Raji (cell line): ENCODE data around the gene EID1.

ENCODE experiments used
- POLR2A ChIP-seq: IDR thresholded peaks from 2 replicates; pipeline ENCODE4 v1.6.1; 2011; ENCODE audit warnings: low read depth, low read length, control low read depth; ENCODE audit not compliant: insufficient read depth

The EID1 gene

DNA sequence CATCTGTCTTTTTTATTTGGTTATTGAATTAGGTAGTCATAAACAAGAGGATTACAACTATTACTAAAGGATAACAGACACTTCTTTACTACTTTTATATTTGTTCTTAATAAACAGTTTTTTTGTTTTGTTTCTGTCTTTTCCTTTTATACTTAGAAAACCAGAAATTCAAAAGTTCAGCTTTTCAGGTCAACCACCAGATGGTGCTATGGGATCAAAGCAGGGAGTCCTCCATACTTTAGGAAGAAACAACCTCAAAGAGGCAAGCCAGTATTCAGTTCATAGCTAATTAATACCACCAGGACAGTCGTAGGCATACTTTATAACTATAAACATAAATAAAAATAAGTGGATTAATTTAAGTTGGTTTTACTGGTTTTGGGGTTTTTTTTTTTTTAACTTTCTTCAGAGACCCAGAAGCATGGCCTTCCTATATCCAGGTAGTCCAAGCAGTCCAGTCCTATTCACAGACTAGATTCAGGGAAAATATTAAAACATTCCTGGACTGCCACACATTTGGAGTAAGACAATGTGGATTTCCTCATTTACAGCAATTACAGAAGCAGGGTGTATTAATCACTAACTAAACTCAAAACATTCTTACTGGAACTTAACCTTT, 16.0 kb upstream of the EID1 start:
- no peak for TF ChIP-seq POLR2A

DNA sequence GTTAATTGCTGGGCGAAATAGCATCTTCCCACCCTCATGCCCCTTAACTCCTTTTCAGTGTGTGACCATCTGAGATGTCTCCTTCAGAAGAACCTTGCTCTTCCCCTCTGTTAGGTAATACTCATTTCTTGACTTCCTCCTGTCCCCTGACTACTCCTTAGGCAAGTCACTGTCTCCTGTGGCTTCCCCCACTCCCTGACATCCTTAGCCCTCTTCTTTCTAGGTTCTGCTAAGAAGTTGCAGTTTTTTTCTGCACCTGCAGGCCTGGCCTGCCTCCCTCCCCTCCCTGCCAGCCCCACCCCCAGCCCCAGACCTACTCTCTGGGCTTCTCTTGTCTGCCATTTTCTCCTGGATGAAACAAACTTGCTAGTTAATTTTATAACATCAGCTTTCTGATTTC, 15.2 kb upstream of the EID1 start:
- no peak for TF ChIP-seq POLR2A

DNA sequence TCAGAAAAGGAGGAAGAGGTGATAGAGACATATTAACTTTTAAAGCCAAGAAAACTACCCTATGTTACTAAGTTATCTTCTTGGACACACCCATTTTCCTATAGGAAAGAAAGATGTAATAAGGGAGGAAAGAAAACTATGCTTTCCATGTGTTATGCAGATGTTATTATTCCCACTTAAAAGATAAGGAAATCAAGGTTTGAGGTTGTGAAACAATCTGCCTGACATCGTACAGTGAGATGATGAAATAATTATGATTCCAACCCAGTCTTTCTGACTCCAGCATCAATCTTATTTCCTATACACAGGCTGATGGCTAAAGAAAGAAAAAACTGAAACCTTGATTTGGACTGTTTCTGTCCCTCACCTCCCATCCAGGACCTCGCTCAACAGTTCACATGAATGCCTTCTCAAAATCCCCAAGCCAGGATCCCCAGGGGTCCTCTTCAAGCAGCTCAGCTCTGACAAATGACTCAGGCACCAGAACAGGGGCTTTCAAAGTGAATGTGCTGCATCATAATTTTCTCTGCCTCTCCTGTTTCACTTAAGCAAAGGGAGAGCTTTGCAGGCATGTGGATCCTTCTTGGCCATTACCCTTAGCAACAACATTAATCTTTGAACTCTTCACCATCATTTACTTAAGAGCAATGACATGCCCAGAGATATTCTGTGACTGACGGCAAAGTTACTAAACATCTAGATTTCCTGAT, 12.4 kb upstream of the EID1 start:
- no peak for TF ChIP-seq POLR2A

DNA sequence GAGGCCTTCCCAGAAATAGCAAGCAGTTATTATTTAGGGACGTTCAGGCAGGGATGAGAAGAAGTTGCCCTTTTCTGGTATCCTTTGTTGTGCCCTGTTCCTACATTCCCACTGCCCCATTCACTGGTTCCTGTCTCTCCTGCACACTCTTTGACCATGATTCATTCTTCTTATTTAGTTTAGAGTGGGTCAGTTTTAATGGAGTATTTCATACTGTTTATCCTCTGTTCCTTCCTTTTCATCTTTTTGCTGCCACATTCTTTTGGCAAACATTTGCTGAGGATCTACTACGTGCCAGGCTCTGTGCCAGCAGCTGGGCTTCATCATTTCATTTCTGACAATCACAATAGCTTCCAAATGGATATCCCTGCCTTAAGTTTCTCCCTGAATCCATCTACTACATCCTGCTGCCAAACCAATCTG, 11.8 kb upstream of the EID1 start:
- no peak for TF ChIP-seq POLR2A

DNA sequence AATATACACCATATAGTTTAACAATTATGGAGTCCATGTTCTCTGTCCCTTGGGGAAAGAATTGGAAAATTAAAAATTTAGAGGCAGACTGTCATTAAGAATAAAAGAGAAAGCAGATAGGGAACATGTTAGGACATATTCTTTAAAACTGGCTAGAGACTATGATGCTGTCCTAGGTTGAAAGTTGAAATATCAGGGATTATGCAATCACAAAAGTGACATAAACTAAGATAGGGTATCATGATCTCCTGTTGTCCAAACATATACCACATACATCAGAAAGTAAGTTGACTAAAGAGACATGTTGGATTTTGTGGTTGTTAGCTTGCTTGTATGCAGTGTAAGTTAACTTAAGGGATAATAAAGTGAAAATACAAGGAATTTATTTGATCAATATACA, 9.9 kb upstream of the EID1 start:
- TF ChIP-seq POLR2A: no peak

DNA sequence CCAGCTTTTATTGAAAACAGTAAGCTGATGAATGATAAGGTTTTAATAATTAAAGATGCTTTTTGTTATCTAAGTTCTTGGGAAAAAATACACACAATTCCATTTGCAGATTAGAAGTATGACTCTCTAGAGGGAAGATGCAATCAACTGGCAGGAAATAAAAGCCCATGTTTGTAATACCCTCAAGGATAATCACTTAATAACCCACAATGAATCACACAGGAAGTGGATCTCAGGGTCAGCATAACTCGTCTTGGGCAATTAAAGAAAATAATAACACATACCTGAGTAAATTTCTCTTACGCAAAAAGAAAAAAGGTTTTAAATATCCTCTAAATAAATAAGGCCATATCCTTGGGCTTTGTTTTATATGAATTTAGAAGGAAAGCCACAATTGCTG, 9.4 kb upstream of the EID1 start:
- no peak for TF ChIP-seq POLR2A

DNA sequence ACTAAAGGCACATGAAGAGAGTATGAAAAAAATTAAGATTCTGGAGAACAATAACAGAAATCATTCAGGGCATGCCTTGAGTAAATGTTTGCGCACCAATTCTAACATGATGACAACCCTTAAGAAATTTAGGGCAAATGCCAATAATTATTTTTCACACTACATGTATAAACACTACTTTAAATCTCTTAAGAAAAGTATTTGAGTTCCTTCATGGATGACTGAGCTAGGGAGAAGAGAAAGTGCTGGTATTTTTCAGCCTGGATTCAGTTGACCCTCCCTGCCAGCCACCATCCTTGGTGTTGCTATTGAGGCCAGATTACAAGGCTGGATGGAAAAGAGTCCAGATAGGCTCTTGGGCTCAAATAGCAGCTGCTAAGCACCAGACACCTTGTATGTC, 8.0 kb upstream of the EID1 start:
- TF ChIP-seq POLR2A: no peak

DNA sequence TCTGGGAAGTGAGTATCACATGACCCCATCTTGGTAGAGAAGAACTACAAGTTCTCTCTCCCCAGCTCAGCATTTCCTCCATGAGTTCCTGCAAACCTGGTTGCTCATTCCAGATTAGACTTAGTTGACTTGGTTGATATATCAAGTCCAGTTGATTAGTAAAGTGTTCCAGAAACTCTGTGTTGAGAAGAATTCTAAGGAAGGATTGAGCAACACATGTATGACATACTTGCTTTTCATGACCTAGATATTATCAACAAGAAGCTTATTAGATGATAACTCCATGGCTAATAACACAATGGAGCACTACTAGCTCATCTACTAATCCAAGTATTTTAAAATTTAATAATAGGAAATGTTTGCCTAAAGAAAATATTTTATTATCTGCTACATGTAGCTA, 6.4 kb upstream of the EID1 start:
- no peak for TF ChIP-seq POLR2A

DNA sequence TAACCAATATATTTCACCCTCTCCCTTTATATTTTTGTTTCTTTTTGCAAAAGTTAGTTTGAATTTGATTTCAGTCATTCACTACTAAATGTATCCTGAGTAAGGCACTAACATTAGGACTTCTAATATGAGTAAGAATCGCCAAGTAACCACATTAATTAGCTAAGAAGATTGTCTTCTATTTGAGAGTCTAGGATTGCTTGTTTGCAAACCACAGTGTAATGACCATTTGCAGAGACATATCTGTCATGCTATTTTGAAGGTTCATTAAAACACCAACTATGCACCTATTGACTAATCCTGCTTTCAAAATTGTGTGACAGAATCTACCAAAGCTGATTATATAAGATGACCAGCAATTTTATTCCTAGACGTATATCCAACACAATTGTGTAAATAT, 5.3 kb upstream of the EID1 start:
- TF ChIP-seq POLR2A: no peak

DNA sequence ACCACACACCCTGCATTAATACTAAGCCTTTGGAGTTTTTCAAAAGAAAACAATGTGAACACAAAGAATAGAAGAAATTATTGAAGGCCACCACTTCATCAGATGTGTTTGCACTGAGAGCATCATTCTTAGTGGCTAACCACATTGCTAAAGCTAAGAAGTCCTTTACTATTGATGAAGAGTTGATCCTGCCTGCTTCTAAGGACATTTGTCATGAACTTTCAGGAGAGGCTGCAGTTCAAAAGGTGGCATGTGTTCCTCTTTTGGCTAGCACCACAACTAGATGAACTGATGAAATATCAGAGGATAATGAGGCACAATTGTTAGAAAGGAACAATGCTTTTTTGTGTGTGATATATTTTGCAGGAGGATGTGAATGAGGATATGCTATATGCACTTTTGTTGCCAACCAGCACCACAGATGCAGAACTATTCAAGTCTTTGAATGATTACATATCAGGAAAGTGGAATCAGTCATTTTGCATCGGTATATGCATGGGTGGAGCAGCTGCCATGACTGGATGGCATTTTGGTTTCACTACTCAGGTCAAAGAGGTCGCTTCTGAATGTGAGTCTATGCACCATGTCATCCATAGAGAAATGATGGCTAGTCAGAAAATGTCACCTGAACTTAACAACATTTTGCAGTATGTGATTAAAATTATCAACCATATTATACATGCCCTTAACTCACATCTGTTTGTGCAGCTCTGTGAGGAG, 2.5 kb upstream of the EID1 start:
- TF ChIP-seq POLR2A: no peak

DNA sequence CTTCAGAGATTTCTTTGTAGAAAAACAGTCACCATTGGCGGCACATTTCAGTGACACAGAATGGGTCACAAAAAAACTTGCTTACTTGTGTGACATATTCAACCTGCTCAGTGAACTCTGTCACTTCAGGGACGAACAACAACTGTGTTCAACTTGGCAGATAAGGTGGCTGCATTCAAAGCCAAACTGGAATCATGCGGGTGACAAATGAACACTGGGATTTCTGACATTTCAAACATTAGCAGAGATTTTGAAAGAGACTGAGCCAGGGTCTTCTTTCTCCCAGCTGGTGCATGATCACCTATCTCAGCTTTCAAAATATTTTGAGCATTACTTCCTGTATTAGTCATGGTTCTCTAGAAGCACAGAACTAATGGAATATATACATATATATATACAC, 1.9 kb upstream of the EID1 start:
- TF ChIP-seq POLR2A: no peak

DNA sequence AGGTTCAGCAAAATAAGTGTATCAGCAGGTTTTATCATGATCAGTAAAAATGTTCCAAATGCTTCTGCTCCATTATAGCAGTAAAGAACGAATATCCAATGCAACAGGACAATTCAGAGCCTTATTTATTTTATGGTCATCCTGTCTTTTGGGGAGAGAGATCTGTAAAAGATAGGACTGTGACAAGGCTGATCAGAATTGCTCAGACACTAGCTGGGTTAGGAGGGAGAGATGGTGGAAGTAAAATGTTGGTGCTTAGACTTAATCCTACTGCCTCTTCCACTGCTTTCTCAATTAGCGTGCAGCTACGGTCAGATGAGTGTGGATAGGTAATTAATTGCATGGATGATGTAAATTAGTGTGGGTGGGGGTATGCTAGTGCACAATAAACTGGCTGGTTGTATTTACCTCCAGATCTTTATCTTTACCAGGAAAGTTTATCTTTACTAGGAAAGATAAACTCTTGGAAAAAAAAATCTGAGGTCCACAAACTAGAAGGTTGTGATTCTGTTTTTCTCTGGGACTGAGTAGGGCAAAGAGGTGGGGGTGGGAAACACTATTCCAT, 2.2 kb downstream of the EID1 start:
- no peak for TF ChIP-seq POLR2A

DNA sequence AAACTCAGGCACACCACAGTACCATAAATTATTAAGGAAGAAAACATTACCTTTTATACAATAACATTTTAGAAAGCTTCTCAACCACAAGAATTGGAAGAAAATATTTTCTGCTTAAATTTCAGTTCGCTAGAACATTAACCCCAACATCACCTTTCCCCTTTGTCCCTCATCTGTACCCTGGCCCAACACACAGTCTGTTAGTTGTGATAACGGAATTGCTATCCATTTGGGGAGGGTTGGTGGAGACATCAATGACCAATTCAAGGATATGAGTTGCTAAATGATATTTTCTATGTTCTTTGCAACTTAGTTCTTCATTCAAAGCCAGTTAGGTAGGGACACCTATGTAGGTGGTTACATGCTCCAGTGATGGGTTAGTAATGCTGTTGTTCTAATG, 5.8 kb downstream of the EID1 start:
- TF ChIP-seq POLR2A: no peak

DNA sequence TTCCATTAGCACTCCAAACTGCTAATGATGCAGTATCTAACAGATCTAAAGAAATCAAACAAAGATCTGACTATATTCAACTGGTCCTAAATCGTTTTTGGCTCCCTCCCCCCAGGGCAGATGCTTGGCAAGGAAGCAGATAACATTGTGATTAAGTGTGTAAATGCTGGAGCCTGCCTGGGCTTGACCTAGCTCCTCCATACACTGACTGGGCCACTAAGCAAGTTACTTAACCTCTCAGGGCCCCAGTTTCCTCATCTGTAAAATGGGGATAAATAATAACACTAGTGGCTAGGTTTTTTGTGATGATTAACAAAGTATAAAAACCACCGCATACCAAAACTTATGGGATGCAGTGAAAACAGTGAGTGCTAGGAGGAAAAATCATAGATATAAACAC, 9.2 kb downstream of the EID1 start:
- TF ChIP-seq POLR2A: no peak

DNA sequence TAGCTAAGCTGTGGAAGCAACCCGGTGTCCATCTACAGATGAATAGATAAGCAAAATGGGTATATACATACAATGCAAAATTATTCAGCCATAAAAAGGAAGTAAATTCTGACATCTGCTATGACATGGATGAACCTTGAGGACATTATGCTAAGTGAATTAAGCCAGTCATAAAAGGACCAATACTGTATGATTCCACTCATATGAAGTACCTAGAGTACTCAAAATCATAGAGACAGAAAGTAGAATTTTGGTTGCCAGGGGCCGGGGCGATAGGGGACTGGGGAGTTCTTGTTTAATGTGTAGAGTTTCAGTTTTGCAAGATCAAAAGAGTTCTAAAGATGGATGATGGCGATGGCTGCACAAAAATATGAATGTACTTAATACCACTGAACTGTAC, 10.3 kb downstream of the EID1 start:
- no peak for TF ChIP-seq POLR2A

DNA sequence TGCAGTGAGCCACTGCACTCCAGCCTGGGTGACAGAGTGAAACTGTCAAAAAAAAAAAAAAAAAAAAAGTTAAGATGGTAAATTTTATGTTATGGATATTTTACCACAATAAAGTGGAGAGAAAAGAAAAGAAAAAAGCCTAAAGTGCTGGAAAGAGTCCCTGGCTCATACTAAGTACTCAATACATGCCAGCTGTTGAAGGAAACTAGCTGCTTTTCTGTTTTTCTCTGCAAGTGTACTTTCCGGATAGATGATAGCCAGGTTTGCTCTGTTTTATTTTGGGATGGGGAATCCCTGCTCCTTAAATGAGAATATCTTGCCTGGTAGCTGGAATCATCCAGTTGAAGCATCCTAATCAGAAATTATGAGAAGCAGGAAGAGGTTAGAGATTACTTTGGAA, 10.9 kb downstream of the EID1 start:
- no peak for TF ChIP-seq POLR2A

DNA sequence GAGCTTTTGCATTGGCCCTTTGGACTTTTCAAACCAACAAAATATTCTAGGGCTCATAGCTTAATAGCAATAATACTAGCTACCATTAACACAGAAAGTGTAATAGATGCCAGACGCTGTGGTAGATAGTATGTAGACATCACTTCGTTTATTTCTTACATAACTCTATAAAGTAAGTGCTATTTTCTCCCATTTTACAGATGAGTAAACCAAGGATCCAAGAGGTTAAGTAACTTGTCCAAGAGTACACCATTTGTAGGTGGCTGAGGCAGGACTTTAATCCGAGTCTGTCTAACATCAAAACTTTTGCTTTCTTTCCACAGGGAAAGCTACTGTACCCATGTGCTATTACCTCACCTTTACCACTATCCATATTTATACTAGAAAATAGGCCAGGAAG, 12.0 kb downstream of the EID1 start:
- no peak for TF ChIP-seq POLR2A
